ENCODE measurements around the gene ANKRD27. TPM values are rescaled to one million over a fixed set of nuclear protein-coding genes. Genes with fewer than 3 reads are reported as not detected.
"Not testable (repeated sequence)": the region's sequence is repeated elsewhere in the genome, so short reads cannot be mapped to it uniquely, and the experiment has no call there.

Gene ANKRD27
- total RNA-seq, 1 experiment from 2014 or later = 48.1 TPM

- H2AFZ ChIP-seq (ENCODE audit: low read length) = not testable (repeated sequence)
- peak; percentile 62 for DNase-seq
Observed at GRCh38 chr19:32693151-32694108, 18.4 kb upstream of the ANKRD27 start.

DNA sequence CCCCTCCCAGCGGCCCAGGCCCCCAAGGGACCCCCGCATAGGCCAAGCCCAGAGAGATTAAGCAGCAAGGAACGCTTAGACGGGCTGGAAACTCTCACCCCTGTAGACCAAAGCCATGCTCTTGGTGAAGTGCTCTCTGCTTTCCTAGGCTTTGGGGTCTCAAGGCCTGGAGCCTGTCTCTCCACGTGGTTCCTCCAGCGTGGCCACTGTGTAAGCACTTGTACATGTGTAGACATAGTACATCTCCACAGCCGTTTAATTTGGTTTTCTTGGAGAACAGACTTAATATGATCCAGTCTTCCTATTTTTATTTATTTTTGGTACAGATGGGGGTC, 17.7 kb upstream of the ANKRD27 start:
- H2AFZ ChIP-seq (ENCODE audit: low read length) = no peak overlapping the region
- H4K20me1 ChIP-seq (ENCODE audit: insufficient read depth, low read depth, low read length) = no peaks in the 10 kb centered on the region
- DNase-seq = no peak
- H3K79me2 ChIP-seq (ENCODE audit: low read length) = peaks cover 53% of the 10 kb centered on the region
- peak overlapping the region; percentile 70 for H3K4me2 ChIP-seq (ENCODE audit: low read depth, low read length, poor library complexity, severe bottlenecking)
- H3K4me1 ChIP-seq (ENCODE audit: low read length) = peaks cover 32% of the 10 kb centered on the region
- no peaks in the 10 kb centered on the region for H3K27me3 ChIP-seq (ENCODE audit: low read length)
- H3K9me2 ChIP-seq (replicated peaks; ENCODE audit: insufficient read depth, low read length) = no peaks in the 10 kb centered on the region
- H3K27ac ChIP-seq (ENCODE audit: low read length) = peak overlapping the region; percentile 62; the same call in 1 of the 2 replicates
- peak overlapping the region; percentile 94 for H3K9ac ChIP-seq (ENCODE audit: low read length)
- H3K36me3 ChIP-seq (ENCODE audit: insufficient read depth, low read length) = peaks cover 13% of the 10 kb centered on the region
- H3K9me3 ChIP-seq (ENCODE audit: low read length) = no peaks in the 10 kb centered on the region
- H3K4me3 ChIP-seq (ENCODE audit: low read length) = peak overlapping the region; percentile 70

More at GRCh38 chr19:32693151-32694108, 18.4 kb upstream of the ANKRD27 start:
- not testable (repeated sequence) for H4K20me1 ChIP-seq (ENCODE audit: insufficient read depth, low read depth, low read length); H3K9me3 ChIP-seq (ENCODE audit: low read length); H3K9me2 ChIP-seq (replicated peaks; ENCODE audit: insufficient read depth, low read length); H3K27ac ChIP-seq (ENCODE audit: low read length); H3K27me3 ChIP-seq (ENCODE audit: low read length)
- Histone ChIP-seq H3K4me2 (ENCODE audit: low read depth, low read length, poor library complexity, severe bottlenecking) (peak overlapping the region; percentile 70), H3K4me3 (ENCODE audit: low read length) (peak overlapping the region; percentile 70), H3K9ac (ENCODE audit: low read length) (peak overlapping the region; percentile 94; the same call in 1 of the 2 replicates), H3K36me3 (ENCODE audit: insufficient read depth, low read length) (peaks cover 17% of the 10 kb centered on the region), H3K79me2 (ENCODE audit: low read length) (peaks cover 58% of the 10 kb centered on the region), H3K4me1 (ENCODE audit: low read length) (peaks cover 32% of the 10 kb centered on the region)

DNA sequence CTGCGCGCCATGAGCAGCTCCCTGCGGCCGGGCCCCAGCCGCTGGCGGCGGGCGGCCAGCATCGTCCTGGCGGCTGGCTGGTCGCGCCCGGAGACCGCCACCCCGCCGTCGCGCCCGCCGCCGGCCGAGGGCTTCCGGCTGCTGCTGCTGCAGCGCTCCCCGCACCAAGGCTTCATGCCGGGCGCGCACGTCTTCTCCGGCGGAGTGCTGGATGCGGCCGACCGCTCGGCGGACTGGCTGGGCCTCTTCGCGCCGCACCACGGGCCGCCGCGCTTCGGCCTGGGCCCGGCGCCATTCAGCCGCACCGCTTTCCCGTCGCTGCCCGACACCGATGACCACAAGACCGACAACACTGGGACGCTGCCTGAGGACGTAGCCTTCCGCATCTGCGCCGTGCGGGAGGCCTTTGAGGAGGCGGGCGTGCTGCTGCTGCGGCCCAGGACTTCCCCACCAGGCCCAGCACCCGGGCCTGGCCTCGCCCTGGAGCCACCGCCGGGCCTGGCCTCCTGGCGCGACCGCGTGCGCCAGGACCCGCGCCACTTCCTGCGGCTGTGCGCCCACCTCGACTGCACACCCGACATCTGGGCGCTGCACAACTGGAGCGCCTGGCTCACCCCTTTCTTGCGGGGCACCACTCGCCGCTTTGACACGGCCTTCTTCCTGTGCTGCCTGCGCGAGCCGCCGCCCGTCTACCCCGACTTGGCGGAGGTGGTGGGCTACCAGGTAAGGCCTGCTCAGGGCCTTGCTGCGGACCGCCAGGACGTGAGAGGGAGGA, 17.2 kb upstream of the ANKRD27 start:
- H3K4me2 ChIP-seq (ENCODE audit: low read depth, low read length, poor library complexity, severe bottlenecking) = peak overlapping the region; percentile 70
- peak; percentile 82 for DNase-seq
- H3K9ac ChIP-seq (ENCODE audit: low read length) = peak overlapping the region; percentile 94
- no peaks in the 10 kb centered on the region for H4K20me1 ChIP-seq (ENCODE audit: insufficient read depth, low read depth, low read length)
- peak overlapping the region; percentile 77; the same call in 1 of the 2 replicates for H2AFZ ChIP-seq (ENCODE audit: low read length)
- peaks cover 32% of the 10 kb centered on the region for H3K4me1 ChIP-seq (ENCODE audit: low read length)
- peak overlapping the region; percentile 62 for H3K27ac ChIP-seq (ENCODE audit: low read length)
- no peaks in the 10 kb centered on the region for H3K9me2 ChIP-seq (replicated peaks; ENCODE audit: insufficient read depth, low read length)
- H3K4me3 ChIP-seq (ENCODE audit: low read length) = peak overlapping the region; percentile 70
- no peaks in the 10 kb centered on the region for H3K9me3 ChIP-seq (ENCODE audit: low read length)
- peaks cover 48% of the 10 kb centered on the region for H3K79me2 ChIP-seq (ENCODE audit: low read length)
- no peaks in the 10 kb centered on the region for H3K27me3 ChIP-seq (ENCODE audit: low read length)
- H3K36me3 ChIP-seq (ENCODE audit: insufficient read depth, low read length) = peaks cover 9% of the 10 kb centered on the region

GRCh38 chr19:32691291-32691951, 16.4 kb upstream of the ANKRD27 start, which contains the start of gene NUDT19:
NUDT19 (plus strand) TSS chr19:32691821; CDS start chr19:32691961, 140 bp downstream.
- DNase-seq = peak; percentile 96
- Histone ChIP-seq H2AFZ (ENCODE audit: low read length) (peak within 1 kb of the TSS; percentile 83; the same call in 1 of the 2 replicates), H3K4me3 (ENCODE audit: low read length) (peak within 1 kb of the TSS; percentile 70), H3K79me2 (ENCODE audit: low read length) (peaks cover 41% of the 10 kb centered on the region), H3K9ac (ENCODE audit: low read length) (peak within 1 kb of the TSS; percentile 94), H3K9me2 (replicated peaks; ENCODE audit: insufficient read depth, low read length) (no peaks in the 10 kb centered on the region), H3K9me3 (ENCODE audit: low read length) (no peaks in the 10 kb centered on the region), H3K27ac (ENCODE audit: low read length) (peak within 1 kb of the TSS; percentile 62), H4K20me1 (ENCODE audit: insufficient read depth, low read depth, low read length) (no peaks in the 10 kb centered on the region), H3K4me2 (ENCODE audit: low read depth, low read length, poor library complexity, severe bottlenecking) (peak within 1 kb of the TSS; percentile 70), H3K27me3 (ENCODE audit: low read length) (no peaks in the 10 kb centered on the region), H3K36me3 (ENCODE audit: insufficient read depth, low read length) (peaks cover 6% of the 10 kb centered on the region; the same call in 1 of the 2 replicates), H3K4me1 (ENCODE audit: low read length) (peaks cover 36% of the 10 kb centered on the region)

DNA sequence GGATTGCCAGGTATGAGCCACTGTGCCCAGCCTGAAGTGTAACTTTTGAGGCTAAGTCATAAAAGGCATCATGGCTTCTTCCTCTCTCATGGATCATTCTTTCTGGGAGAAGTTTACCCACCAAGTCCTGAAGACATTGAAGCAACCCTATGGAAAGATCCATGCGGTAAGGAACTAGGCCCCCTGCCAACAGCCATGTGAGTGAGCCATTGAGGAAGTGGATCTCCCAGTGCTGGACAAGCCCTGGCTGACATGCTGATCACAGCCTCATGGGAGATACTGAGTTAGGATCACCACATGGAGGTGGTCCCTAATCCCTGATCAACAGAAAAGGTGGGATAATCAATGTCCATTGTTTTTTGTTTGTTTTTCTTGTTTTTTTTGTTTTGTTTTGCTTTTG, 13.3 kb upstream of the ANKRD27 start:
- Histone ChIP-seq H3K79me2 (ENCODE audit: low read length) (peaks cover 14% of the 10 kb centered on the region), H3K4me1 (ENCODE audit: low read length) (peaks cover 35% of the 10 kb centered on the region), H3K27ac (ENCODE audit: low read length) (no peak overlapping the region), H4K20me1 (ENCODE audit: insufficient read depth, low read depth, low read length) (no peaks in the 10 kb centered on the region), H3K4me3 (ENCODE audit: low read length) (no peak overlapping the region), H3K9ac (ENCODE audit: low read length) (no peak overlapping the region), H3K36me3 (ENCODE audit: insufficient read depth, low read length) (no peaks in the 10 kb centered on the region), H3K9me3 (ENCODE audit: low read length) (no peaks in the 10 kb centered on the region), H3K4me2 (ENCODE audit: low read depth, low read length, poor library complexity, severe bottlenecking) (no peak overlapping the region), H3K9me2 (replicated peaks; ENCODE audit: insufficient read depth, low read length) (no peaks in the 10 kb centered on the region), H3K27me3 (ENCODE audit: low read length) (no peaks in the 10 kb centered on the region), H2AFZ (ENCODE audit: low read length) (no peak overlapping the region)
- DNase-seq = no peak

DNA sequence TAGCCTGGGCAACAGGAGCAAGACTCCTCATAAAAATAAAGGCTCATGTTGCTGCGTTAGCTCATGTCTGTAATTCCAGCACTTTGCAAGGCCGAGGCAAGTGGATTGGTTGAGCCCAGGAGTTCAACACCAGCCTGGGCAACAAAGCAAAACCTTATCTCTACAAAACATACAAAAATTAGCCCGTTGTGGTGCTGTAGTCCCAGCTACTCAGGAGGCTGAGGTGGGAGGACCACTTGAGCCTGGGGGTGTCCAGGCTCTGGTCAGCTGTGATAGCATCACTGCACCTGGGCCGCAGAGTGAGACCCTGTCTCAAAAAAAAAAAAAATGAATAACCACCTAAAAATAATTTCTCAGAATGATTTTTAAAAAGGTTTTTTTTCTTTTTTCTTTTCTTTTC, 12.7 kb upstream of the ANKRD27 start:
- no peak overlapping the region for H2AFZ ChIP-seq (ENCODE audit: low read length)

DNA sequence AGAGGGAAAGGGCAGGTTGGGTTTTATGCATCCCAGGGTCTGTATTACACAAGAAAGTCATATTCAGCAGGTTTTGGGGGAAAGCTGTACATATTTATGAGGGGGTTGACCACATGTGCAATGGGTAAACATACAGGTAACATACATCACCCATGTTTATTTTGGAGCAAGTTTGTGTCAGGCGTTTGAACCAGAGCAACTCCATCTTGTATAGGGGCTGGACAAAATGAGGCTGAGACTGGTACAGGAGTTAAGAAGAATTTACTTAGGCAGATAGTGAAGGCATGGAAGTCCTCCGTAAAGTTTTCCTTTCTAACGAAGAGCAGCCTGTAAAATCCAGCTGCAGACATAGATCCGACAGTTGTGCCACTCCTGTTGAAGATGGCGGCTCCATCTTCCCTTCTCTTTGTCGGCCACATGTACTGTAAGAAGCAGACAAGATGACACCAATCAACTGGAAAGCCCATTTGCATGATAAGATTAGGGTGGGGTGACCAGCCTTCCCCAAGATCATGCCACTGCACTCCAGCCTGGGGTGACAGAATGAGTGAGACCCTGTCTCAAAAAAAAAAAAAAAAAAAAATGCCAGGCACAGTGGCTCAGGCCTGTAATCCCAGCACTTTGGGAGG, 12.0 kb upstream of the ANKRD27 start:
- Histone ChIP-seq H3K27me3 (ENCODE audit: low read length) (no peaks in the 10 kb centered on the region), H3K79me2 (ENCODE audit: low read length) (peaks cover under 1% of the 10 kb centered on the region)

More for the DNA sequence above, 12.7 kb upstream of the ANKRD27 start:
- Histone ChIP-seq H3K9me2 (replicated peaks; ENCODE audit: insufficient read depth, low read length) (no peaks in the 10 kb centered on the region), H3K4me1 (ENCODE audit: low read length) (peaks cover 29% of the 10 kb centered on the region), H3K79me2 (ENCODE audit: low read length) (peaks cover 7% of the 10 kb centered on the region), H3K36me3 (ENCODE audit: insufficient read depth, low read length) (no peaks in the 10 kb centered on the region), H3K27ac (ENCODE audit: low read length) (no peak overlapping the region), H3K9me3 (ENCODE audit: low read length) (no peaks in the 10 kb centered on the region), H3K4me3 (ENCODE audit: low read length) (no peak overlapping the region), H3K4me2 (ENCODE audit: low read depth, low read length, poor library complexity, severe bottlenecking) (no peak overlapping the region), H3K27me3 (ENCODE audit: low read length) (no peaks in the 10 kb centered on the region), H4K20me1 (ENCODE audit: insufficient read depth, low read depth, low read length) (no peaks in the 10 kb centered on the region), H3K9ac (ENCODE audit: low read length) (no peak overlapping the region)
- no peak for DNase-seq

More for the DNA sequence above, 12.0 kb upstream of the ANKRD27 start:
- H3K4me2 ChIP-seq (ENCODE audit: low read depth, low read length, poor library complexity, severe bottlenecking) = no peak overlapping the region
- H3K4me1 ChIP-seq (ENCODE audit: low read length) = peaks cover 22% of the 10 kb centered on the region
- no peaks in the 10 kb centered on the region for H3K9me2 ChIP-seq (replicated peaks; ENCODE audit: insufficient read depth, low read length)
- no peaks in the 10 kb centered on the region for H3K9me3 ChIP-seq (ENCODE audit: low read length)
- DNase-seq = no peak
- H3K27ac ChIP-seq (ENCODE audit: low read length) = no peak overlapping the region
- H4K20me1 ChIP-seq (ENCODE audit: insufficient read depth, low read depth, low read length) = no peaks in the 10 kb centered on the region
- no peak overlapping the region for H3K9ac ChIP-seq (ENCODE audit: low read length)
- no peak overlapping the region for H3K4me3 ChIP-seq (ENCODE audit: low read length)
- no peaks in the 10 kb centered on the region for H3K36me3 ChIP-seq (ENCODE audit: insufficient read depth, low read length)
- no peak overlapping the region for H2AFZ ChIP-seq (ENCODE audit: low read length)

All from Karpas-422 (cell line).